HG03442 (cell line): ENCODE data around the gene CTDSP2.
"Not testable (repeated sequence)": the region's sequence is repeated elsewhere in the genome, so short reads cannot be mapped to it uniquely, and the experiment has no call there.

ENCODE experiments used
- ATAC-seq: cut with Tn5 transposase; IDR thresholded peaks from one replicate; pipeline ENCODE4 v1.9.1; 2021; ENCODE audit warnings: mild to moderate bottlenecking, moderate library complexity; ENCODE audit not compliant: unreplicated experiment

CTDSP2 gene

DNA sequence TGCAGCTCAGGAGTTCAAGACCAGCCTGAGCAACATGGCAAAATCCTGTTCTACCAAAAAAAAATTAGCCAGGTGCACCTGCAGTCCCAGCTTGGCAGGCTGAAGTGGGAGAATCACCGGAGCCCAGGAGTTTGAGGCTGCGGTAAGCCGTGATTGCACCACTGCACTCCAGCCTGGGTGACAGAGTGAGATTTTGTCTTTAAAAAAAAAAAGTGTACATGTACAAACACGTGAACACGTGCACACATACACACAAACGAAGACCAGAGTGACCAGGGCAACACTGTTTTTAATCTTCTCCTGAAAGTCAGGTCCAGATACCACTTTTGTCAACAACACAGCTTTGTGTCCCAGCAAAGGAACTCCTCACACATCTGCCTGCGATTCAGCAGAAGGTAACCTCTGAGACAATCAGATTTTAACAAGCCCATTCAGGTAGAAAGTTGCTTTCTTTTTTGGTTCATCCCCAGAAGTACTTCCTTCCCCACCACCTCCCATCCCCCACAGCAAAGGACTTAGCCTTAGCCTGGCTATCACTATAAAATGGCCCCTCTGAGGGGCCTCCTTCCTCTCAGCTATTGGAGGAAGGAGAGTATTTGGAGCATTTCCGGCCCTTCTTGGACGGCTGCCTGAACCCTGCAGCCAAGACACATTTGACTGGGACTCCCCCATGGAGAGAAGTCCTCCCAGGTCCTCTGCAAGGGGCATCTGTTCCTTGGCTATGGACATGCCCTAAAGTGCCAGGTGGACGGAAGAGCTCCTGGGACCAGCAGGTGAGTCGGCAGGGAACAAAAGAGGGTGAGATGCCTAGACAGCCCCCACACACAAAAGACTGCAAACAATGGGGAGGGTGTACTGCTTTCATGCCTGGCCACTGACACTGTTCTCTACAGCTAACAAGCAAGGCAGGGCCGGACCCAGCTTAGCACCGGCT lies 9.8 kb downstream of the CTDSP2 start:
- peak; percentile 45 for ATAC-seq

DNA sequence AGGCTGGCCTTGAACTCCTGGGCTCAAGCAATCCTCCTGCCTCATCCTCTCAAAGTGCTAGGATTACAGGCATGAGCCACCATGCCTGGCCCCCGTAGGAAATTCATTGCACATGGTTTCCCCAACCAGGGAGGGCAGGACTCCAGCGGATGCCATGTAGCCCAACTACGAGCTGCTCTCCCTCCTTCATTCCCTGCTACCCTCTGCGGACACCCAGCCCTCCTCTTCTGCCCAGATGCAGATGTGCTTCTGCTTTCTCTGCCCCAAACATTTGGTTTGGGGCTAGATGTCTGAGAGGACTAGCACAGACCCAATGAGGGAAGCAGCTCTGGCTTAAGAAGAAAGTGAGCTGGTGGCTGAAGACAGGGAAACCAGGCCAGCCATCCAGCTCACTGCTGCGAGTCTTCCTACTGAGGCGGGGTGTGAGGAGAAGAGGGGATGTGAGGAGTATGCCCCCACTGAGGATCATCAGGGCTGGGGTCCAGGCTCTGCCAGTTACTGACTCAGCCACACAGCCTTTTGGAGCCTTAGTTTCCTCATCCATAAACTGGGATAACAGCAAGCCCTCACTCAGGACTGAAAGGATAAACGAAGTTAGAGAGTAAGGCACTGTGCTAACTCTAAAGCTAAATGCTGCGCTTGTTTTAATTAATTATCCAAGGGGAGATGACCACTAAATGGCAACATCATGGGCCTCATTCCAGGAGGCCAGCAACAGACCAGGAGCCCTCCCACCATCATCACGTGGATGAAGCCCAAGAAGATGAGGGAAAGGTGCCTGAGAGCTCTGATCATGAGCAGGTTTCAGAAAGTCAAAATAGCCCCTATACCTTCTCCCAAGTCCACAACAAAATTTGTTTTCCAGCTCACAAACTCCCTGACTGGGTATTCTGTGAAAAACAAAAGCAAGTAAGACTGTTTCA lies 10.9 kb downstream of the CTDSP2 start:
- ATAC-seq = no peak

DNA sequence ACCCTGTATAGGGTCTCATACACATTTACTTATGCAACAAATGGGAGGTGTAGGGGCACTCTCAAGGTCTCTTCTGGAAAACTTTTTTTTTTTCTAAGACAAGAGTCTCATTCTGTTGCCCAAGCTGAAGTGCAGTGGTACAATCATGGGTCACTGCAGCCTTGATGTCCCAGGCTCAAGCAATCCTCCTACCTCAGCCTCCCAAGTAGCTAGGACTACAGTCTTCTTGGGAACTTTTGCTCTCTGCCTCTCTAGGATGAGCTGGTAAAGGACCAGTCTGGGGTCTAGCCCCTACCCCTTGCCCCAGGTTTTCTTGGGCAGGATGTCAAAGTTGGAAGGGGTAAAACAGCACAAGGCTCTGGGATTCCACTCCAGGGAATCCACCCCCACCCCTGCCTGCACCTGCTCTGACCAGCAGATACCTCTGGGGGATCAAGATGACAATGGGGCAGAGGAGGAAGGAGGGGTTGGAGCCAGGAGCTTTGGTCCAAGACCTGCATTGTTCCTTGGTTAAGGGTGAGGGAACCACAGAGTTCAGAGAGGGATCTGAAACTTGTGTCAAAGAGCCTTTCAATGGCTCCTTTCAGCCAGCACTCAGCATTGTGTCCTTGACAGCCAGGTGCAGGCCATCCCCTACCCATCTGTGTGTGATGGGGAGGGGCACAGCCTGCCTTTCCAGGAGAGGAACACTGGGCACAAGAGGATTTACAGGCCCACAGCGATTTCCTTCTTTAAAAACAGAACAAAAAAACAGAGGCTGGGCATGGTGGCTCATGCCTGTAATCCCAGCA lies 12.2 kb downstream of the CTDSP2 start:
- no peak for ATAC-seq

DNA sequence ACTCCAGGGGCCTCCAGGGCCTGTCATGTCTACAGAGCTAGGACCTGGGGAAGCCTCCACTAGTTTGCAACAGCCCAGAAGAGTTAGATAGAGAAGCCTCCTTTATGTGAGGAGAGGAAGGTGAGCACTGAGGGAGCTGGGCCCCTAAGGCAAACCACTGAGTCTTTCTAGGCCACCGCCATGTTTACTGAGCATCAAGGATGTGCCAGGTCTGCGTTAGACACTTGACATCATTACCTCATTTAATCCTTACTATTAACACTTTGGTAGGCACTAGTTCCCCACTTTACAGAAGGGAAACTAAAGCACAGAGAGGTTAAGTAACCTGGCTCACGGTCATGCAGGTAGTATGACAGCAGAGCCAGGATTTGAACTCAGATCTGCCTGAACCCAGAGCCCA lies 12.9 kb downstream of the CTDSP2 start:
- no peak for ATAC-seq

DNA sequence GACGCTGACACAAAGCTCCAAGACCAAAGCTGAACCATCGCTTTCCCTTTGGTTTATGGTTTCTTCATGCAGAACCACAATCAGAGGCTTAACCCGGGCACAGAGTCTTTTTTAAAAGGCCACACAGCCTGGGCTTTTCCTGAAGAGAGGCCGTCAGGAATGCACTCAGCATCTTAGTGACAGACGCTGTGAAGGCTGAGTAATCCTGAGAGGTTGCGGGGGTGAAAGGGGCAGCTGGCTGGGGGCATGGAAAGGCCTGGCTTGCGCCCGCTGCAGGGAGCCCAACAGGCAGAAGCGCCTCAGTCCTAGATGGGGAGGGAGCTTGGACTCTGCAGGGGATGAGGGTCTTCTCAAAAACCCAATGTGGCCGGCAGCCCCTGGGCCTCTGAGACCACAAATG lies 13.6 kb downstream of the CTDSP2 start:
- no peak for ATAC-seq

DNA sequence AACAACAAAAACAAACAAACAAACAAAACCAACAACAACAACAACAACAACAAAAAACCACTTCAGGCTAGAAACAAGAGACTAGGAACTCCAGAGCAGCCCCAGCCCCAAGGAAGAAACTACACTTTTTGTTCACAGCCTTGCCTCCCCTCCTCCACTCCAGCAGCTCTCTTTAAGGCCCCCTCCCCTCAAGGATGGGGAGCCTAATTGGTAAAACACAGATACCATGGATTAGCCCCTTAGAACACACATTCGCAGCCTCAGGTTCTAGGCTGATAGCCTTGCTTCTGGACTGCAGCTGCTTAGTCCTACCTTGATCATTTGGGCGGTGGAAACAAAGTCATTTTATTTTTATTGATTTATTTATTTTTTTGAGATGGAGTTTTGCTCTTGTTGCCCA lies 16.1 kb downstream of the CTDSP2 start:
- ATAC-seq = no peak

DNA sequence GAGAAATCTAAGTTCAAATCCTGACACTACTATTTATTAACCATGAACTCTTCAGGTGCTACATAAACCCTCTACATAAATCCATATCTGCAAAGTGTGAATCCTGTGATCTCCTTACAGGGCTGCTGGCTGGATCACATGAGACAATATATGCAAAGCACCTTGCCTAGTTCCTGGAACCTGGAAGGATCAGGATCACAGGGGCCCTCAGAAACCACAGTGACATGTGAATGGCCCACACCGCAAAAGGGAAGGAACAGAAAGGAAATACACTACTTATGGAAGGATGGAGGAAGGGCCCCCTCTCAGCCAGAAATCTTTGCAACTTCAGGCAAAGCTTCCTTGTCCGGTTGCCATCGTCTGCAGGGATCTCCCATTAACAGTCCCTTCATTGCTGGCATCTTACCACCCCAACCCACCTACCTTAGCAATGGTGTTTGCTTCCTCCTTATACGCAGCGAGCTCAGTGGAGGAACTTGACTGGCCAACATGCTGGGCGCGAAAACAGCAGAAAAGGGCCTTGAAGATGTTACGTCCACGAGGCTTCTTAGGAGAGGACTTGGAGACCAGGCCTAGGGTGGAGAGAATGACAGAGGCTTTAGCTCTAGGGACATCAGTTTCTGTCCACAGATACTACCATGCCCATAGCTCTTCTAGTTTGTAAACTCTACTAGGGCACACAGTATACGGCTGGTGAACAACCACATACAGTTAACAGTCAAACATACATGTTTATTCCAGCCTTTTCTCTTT lies 17.3 kb downstream of the CTDSP2 start:
- no peak for ATAC-seq

DNA sequence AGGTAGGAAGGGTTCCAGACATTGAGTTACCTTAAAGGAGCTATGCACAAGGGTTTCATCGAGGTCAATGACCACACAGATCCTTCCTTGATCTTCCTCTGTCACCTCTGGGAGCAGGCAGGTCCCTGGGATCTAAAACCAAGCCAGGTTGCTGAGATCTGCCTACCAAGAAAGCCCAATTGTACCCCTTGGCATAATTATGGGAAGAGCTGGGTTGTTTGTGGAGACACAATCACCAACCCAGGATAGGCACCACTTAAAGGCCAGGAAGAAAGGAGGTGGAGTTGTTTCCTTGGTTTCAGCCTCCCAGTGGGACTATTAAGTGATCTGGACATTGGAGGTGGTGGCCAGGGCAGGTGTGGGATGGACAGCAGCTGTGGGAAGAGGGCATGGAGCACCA lies 19.6 kb downstream of the CTDSP2 start:
- no peak for ATAC-seq

DNA sequence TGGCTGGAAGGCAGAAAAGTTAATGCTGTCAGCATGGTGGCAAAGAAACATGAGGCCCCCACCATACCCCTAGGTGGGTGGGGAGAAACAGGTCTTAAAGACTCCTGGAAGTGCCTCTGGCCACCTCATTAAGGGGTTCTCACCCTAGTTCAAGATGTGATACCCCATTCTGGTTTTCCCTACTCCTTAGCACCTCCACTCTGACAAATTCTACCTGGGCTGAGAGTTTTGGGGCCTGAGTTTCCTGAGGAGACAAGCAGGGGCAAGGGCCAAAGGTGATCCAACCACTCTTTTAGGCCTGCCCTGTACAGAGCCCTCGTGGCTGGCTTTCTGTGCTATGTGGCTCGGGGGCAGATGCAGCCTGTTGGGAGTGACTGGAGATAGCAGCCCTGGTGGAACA lies 20.1 kb downstream of the CTDSP2 start:
- no peak for ATAC-seq

DNA sequence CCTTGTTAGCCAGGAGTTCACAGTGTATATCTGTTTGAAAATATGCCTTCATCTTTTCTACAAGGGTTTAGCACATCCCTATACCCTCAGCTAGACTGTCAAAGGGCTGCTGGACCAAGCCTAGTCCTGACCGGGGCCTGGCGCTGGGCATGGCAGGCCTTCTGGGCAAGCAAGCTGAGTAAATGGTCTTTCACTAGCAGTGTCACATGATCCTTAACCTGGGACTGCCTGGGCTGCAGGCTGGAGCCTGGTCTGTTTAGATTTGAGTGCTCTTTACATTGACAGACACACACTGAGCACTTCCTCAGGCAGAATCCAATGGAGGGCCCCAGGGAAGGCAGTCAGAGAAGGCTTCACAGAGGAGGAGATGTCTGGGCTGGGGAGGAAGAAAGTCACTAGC lies 21.1 kb downstream of the CTDSP2 start:
- ATAC-seq = no peak

DNA sequence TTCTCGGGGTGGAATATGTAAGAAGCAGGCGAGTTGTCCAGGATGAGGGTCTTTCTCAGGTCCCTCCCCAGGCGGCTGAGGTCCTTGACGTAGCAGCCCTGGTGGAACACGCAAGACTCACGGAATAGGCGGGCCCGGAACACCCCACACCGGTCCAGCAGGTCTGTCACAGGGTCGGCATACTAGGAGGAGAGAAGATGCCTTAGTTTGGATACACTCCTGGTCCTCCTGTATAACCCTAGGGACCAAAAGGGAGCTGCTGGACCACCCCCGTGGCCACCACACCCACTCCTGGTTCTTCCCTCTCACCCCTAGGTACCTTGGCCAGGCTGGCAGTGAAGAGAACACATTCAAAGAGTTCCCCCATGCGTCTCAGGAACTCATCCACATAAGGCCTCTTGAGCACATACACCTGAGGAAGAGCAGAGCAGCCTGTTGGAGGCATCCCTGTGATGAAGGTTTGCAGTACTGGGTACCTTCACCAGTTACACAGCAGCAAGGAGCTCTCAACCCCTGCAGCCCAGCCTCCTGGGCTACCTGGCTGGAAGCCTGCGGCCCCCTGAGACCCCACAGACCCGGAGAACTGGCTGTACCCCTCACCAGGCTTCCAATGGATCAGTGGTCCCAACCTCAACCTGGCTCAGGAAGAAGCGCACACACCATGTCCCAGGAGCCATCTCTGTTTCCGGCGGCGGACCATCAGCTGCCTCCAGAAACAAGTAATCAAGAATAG lies 22.5 kb downstream of the CTDSP2 start:
- no peak for ATAC-seq

DNA sequence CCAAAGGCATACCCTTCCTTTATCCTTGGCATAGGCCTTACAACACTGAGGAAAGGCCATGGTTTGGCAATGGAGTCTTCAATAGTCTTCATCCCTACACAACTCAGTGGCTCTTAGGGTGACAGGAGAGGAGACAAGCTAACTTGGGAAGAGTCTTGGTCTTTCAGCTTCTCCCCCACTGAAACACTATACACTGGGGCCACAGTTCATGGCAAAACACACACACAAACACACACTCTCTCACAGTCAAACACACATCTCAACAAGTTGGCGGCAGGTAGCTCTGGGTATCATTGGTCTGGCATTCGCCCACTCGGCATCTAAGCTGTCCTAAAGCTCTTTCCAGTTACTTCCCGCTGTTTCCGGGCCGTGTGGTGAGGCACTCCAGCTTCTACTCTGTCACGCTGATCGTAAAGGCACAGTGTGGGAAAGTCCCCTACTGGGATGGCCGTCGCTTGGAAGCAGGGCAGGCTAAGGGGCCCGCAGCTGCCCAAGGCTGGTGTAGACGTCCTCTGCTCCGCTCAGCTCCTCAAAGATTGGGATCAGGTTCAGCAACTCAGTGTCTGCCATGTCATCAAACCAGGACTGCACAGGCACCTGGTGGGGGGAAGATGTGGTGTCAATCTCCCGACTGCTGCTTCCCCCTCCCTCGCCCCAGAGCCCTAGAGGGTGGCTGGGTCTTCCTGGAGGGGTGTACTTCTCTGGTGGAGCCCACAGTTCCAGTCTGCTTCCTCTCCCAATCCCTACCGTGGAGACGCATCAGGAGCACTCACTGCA lies 23.2 kb downstream of the CTDSP2 start:
- ATAC-seq = no peak

DNA sequence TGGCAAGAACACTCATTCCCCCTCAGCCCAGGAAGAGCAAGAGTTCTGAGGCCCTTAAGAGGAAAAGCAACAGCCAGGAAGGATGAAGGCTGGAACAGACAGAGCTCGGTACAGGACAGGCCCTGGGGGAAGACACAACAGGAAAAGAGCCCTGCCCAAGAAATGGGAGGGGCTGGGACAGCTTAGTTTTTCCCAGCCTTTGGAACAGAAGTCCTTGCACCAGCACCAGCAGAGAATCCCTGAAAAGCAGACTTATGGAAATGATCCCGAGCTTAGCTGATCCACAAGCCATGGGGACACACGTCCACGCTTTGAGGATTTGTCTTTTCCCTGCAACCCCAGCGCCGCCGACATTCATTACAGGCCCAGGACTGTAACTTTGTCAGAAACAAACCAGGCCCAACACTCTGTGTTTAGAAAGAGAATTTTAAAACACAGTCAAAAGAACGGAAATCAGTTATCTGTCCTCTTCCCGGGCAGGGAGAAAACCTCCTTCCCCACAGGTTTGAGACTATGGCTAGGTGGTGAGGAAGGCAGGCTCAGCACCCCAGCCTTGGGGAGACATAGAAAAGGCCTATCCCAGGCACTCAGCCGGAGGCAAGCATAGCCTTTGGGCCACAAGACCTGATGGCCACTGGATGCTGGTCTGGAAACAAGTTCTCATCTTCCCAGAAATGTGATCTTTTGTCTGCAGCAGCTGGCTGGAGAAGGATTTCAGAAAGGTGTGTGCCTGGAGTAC lies 24.0 kb downstream of the CTDSP2 start:
- ATAC-seq = no peak

DNA sequence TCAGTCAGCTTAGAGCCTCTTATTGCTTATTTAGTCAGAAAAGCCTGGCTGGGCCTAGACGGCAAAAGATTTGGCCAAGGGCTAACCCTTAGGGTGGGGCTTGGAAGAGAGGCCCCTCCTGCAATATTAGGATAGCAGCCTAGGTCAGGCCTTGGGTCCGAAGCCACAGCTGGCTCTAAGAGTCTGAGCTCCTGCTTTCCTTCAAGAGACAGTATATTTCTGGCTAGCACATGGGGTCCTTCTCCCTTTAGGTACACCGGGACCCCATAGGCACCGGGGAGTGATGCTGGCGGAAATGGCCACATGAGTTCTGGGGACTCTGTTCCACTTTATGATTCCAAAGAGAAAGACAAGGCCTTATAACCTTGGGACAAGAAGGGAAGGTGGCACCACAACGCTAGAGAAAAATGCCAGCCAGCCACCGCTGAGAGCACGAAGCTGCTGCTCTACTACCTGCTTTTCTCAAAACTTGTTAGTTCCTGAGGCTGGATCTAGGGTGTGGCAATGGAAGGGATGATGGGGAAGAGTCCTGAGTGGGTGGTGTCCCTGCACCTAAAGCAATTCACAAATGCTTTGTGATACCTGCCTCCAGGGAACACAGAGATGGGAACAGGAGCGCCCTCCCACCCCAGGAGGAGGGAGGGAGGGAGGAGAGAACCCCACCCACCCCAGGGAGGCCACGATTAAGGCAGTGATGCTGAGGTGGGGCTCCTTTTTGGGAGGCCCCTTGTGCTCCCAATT lies 24.9 kb downstream of the CTDSP2 start:
- ATAC-seq = no peak

DNA sequence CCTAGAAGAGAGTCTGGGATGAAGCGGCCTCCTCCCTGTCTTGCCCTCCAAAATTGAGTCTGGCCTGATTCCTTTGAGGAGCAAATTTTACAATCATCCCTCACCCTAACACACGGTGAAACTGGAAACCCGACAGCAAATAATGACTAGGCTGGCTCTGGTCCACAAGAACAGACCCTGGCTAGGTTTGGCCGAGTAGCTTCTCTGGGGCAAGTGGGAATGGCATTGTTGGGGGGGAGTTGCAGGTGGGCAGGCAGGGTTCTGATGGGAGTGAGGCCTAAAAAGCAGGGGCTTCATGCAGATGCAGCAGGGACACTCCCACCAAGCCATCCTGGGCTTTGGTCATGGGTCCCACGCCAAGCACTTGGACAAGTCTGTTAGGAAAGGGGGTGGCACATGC lies 25.5 kb downstream of the CTDSP2 start:
- not testable (repeated sequence) for ATAC-seq

DNA sequence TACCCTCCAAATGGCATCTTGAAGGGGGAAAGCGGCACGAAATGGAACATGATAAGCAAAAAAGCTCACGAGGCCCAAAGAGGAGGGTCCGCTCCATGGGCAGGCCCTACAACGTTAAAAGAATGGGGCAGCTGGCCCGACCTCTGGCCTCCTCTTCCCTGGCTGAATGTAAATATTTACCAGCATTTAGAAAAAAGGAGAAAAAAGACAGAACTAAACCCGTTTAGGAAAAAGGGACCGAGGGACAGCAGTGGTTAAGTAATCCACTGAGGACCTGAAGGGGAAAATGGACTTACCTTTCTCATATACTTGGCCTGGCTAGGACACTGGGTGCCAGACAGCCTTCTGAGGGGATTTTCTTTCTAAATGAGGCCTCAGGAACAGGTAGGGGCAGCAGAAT lies 26.4 kb downstream of the CTDSP2 start:
- ATAC-seq = not testable (repeated sequence)

DNA sequence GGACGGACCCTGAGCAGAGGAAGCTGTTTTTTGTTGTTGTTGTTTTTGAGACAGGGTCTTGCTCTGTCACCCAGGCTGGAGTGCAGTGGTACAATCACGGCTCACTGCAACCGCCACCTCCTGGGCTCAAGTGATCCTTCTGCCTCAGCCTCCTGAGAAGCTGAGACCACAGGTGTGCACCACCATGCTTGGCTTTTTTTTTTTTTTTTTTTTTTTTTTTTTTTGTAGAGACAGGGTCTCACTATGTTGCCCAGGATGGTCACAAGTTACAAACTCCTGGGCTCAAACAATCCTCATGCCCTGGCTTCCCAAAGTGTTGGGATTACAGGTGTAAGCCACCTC lies 28.6 kb downstream of the CTDSP2 start:
- ATAC-seq = not testable (repeated sequence)
